LNCaP clone FGC (cell line): ENCODE measurements around the gene C16orf74.

Experiments used
- DNase-seq: peaks from one replicate; pipeline ENCODE4 v3.0.0-alpha.2; 2011; ENCODE audit warnings: low read depth
- H3K4me3 ChIP-seq: 2 replicates; pipeline ENCODE4 v1.5.1; 2011; ENCODE audit warnings: mild to moderate bottlenecking, low read depth, low read length, control low read depth
- TF ChIP-seq, protein P1 (sequence below): IDR thresholded peaks from 2 replicates; pipeline ENCODE4 v1.5.1; 2012; ENCODE audit warnings: mild to moderate bottlenecking; ENCODE audit not compliant: control insufficient read depth, insufficient read depth; ENCODE audit errors: extremely low read depth

Gene C16orf74

DNA sequence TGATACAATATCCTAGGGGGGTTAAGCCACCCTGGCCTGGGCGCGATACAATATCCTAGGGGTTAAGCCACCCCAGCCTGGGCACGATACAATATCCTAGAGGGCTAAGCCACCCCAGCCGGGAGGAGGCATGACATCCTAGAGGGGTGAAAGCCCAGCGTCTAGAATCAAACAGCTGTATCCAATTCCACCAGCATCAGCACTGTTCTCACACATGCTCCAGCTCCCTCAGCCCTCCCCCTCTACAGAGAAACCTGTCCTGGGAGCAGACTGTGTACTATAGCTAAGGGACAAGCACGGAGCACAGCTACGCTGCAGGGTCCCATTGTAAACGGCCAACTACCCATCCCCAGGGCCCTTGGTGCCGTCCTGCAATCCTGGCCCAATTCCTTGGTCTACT is 68.4 kb downstream of the C16orf74 start:
- TF ChIP-seq, protein P1, sequence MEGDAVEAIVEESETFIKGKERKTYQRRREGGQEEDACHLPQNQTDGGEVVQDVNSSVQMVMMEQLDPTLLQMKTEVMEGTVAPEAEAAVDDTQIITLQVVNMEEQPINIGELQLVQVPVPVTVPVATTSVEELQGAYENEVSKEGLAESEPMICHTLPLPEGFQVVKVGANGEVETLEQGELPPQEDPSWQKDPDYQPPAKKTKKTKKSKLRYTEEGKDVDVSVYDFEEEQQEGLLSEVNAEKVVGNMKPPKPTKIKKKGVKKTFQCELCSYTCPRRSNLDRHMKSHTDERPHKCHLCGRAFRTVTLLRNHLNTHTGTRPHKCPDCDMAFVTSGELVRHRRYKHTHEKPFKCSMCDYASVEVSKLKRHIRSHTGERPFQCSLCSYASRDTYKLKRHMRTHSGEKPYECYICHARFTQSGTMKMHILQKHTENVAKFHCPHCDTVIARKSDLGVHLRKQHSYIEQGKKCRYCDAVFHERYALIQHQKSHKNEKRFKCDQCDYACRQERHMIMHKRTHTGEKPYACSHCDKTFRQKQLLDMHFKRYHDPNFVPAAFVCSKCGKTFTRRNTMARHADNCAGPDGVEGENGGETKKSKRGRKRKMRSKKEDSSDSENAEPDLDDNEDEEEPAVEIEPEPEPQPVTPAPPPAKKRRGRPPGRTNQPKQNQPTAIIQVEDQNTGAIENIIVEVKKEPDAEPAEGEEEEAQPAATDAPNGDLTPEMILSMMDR = no peak
- H3K4me3 ChIP-seq = no peak overlapping the region
- no peak for DNase-seq

DNA sequence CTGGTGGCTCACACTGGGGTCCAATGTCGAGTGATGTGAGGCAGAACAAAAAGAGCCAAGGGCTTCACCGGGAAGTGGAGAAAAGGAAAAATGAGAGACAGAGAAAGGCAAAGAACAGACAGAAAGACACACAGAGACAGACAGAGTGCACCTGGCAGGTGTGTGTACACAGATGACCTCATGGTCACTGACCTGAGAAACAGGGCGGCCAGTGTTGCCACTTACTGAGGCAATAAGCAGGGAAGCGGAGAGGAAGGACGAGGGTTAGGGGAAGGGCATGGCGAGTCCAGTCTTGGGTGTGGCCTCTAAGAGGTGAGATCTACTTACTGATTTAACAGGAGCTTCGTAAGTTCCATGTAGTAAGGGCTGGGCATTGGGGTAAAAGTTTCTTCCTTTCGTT is 69.6 kb downstream of the C16orf74 start:
- TF ChIP-seq, protein P1 = no peak
- H3K4me3 ChIP-seq = no peak overlapping the region
- peak; percentile 92 for DNase-seq

DNA sequence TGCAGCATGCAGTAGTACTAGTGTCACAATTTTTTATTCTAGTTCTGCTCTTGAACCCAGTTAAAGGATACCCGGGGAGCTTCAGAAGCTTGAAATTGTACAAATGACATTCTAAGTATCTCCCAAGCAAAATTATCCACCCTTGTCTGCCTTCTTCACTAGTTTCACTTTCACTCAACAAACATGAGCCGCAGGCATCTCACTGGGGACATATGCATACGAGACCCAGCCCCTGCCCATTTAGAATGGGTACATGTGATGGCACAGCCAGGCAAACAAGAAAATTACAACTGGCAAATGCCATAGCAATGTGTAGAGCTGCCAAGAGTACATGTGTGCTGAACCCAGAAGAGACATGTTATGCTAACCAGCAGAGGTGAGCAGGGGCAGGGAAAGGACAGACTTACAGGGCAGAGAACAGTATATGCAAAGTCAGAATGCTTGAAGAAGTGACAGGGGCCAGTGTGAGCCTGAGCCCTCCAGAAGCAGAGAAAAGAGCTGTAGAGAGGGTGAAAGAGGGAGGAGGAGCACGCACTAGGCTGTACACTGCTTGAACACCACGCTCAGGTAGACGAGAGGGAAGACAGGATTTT is 70.4 kb downstream of the C16orf74 start:
- TF ChIP-seq, protein P1 = no peak
- DNase-seq = no peak
- H3K4me3 ChIP-seq = no peak overlapping the region

DNA sequence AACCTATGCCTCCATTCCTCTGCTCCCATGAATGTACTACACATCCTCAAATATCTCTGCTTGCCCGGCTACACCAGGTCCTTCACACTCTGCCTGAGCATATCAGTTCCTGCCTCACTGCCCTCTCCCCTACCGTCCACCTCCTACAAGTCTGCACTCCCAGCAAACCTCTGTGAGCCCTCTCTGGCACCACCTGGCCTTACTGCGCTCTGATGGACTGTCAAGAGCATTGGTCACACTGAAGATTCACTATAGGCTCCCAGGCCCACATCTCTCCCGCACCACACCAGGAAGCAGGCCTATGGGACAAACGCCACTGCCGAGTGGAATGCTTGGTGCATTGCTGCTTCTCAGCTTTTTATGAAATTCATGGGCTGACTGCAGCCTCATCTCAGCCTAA is 71.0 kb downstream of the C16orf74 start:
- no peak for DNase-seq
- TF ChIP-seq, protein P1 = no peak
- no peak overlapping the region for H3K4me3 ChIP-seq

DNA sequence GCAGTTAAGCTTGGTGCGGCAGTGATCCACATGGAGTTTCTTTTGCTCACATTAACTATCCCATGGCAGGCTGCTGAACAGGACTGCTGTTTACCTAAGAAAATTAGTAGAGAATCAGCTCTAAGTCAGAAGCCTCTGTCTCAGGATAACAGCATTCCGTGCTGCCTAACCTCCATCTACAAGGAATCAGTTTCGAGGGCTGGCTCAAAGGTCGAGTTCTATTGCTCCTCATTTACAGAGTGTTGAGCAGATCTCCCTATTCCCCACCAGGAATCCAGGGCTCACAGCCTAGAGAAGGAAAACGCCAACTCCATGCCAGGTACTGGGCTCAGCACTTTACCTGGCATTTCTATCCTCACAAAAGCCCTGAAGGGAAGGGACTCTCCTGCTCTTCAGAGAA is 72.1 kb downstream of the C16orf74 start:
- H3K4me3 ChIP-seq = no peak overlapping the region
- TF ChIP-seq, protein P1 = no peak
- DNase-seq = no peak

DNA sequence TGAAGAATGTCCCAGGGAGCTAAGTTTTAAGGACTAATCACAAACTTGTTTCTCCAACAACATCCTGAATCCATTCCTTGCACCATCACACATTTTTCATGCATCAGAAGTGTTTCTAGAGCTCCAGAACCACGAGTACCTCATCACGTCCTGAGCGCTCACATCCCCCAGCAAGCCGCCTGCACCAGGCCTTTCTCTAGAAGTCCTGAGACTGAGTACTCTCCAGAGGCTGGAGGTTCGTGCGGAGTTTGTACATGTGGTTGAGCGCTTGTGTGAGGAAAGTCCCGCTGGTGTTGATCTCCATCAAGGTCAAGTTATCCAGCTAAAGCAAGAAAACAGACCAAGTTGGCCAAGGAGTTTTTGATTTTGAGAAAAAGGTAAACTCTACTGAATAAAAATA is 72.9 kb downstream of the C16orf74 start:
- H3K4me3 ChIP-seq = no peak overlapping the region
- TF ChIP-seq, protein P1 = no peak
- DNase-seq = no peak

DNA sequence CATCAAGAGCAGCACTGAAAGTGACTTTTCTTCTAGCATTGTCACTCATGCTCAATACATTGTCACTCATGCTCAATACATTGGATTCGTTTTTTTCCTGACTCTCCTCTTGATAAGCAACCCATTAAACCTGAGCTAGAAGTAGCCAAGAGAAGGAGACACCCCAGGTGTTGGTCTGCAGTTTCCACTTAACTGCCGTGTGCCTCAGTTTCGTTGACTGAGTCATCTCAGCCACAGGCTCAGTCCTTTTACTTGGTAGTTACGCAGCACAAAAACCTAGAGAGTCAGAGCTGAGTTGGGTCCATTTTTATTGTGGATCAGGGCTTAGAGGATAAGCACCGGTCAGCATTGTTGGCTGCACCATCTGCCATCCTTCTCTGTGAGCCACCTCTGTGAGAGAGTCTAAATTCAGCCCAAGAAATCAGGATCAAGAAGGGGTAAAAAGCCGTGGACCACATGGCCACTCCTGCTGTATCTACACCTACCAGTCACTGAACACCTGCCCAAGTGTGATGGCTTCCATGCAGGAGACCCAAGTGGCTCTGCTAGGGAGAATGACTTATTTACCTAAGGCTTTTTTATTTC is 73.4 kb downstream of the C16orf74 start:
- DNase-seq = no peak
- TF ChIP-seq, protein P1 = no peak
- H3K4me3 ChIP-seq = no peak overlapping the region
